HG03439 (cell line): ENCODE measurements around the gene CEP131.

Experiments used
- ATAC-seq: cut with Tn5 transposase; IDR thresholded peaks from one replicate; pipeline ENCODE4 v1.9.1; 2021; ENCODE audit warnings: mild to moderate bottlenecking, moderate library complexity; ENCODE audit not compliant: unreplicated experiment

CEP131 gene

DNA sequence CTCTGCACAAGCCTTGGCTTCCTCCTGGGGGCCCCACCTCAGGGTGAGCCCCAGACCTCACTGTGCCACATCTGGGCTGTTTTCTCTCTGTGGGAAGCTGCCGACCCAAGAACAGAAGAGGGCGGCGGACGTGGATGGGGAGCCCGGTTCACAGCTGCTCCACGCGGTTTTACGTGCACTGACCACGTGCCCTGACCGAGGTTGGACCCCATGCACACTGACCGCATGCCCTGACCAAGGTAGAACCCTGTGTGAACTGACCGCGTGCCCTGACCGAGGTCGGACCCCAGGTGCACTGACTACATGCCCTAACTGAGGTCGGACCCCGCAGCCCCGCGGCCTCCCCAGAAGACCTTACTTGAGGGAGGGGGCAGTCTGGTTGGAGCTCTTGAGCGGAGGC is 19.6 kb downstream of the CEP131 start:
- ATAC-seq, result no peak

DNA sequence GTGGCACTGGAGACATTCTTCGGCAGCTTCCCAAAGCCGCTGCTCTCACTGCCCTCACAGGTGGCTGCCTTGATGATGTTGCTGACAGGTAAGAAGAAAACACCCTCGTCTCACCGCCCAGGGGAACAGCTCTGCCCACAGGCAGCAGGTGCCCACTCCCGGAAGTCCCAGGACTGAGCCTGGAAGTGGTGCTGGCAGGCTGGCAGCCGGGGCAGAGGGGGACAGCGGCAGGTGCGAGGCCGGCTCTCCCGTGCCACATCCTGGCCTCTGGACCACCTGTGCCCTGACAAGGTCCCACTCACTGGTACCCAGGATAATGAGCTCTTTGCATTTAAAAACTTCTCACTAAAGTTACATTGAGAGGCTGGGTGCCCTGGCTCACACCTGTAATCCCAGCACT is 20.4 kb downstream of the CEP131 start:
- no peak for ATAC-seq

DNA sequence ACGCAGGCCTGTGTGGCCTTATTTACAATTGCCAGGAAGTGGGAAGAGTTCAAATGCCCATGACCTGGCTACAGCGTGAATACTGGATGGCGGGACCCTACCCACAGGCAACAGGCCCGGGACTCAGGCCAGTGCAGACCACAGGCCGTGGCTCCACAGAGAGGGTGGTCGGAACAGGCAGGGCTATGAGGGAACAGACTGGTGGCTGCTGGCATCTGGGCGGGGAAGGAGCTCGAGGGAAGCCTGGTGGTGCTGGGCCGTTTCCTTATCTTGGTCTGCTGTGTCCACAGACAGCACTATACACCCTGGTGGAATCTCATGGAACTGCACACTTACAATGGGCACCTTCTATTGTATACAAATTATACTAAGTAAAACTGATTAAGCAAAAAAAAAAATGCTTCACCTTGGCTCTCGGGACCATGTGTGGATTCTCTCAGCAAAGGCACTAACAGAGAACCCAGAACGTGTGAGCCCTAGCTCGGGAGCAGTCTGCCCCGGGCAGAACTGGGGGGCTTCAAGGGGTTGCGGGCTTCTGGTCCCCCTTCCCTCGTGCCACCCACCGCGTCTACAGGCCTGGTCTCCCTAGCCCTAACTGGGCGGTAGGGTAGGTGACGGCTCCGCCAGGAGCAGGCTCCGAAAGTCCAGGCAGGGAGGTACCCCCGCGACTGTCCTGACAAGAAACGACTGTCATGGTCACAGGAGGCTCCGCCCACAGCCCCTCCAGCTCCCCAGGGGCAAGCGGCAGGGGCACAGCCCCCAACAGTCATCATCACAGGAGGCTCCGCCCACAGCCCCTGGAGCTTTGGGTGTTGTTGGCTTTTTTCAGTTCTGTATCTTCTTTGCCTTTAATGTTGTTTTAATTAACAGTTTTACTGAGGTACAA is 21.8 kb downstream of the CEP131 start:
- ATAC-seq, result no peak

DNA sequence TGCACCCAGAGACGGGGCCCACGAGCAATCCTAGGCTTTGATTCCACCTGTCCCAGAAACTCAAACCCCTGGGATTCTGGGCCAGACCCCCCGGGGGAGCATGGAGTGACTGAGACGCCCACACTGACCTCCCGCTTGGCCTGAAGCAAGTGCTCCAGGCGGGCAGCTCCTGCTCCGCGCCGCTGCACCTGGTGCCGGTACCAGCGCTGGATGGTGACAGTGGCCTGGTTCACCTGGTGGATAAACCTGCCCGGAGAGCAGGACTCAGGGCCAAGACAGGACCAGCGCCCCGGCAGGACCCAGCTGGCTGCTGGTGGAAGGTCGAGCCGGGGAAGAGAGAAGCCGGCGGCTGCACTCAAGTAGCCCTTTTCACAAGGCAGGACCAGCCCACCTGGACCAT is 22.6 kb downstream of the CEP131 start:
- no peak for ATAC-seq

DNA sequence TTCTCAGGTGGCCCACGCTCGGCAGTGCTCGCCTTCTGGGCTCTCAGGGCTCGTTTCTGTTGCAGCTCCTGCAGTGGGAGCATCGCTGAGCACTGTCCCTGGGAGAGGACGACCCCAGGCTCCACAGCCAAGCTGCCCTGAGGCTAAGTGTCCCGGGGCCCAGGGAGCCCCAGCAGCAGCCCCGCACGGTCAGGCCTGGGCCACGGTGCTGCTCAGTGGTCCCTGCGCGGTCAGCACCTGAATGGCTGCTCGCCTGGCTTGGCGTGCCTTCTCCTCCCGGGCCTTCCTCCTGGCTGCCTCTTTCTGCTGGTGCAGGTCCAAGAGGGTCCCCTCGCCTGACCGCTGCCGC is 23.3 kb downstream of the CEP131 start:
- no peak for ATAC-seq

DNA sequence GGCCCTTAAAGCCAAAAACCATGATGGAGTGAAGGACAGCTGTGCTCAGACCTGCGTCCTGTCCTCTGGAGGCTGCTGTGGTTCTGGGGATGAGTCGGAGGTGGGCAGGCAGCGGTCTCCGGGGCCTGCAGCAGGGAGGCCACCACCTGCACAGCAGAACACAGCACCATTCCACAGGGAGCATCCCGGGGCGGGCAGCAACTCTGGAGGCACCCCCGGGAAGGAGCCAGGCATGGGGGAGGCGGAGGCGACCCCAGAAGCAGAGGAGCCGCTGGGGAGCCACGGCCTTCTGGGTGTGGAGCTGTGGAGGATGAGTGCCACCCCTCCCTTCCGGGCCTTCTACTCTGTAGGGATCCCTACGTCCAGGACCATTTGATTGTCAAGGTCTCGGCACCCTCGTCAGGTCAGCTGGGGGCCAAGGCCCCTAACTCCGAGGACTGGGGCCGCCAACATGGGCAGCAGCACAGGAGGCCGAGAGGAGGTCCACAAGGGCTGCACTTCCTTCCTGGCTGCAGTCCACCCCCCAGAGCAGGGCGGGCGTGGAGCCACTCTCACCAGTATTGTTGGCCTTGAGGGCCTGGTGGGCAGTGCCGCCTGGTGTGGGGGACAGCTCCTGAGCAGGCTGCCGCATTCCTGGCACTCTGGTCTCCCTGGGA is 23.8 kb downstream of the CEP131 start:
- ATAC-seq, result no peak

DNA sequence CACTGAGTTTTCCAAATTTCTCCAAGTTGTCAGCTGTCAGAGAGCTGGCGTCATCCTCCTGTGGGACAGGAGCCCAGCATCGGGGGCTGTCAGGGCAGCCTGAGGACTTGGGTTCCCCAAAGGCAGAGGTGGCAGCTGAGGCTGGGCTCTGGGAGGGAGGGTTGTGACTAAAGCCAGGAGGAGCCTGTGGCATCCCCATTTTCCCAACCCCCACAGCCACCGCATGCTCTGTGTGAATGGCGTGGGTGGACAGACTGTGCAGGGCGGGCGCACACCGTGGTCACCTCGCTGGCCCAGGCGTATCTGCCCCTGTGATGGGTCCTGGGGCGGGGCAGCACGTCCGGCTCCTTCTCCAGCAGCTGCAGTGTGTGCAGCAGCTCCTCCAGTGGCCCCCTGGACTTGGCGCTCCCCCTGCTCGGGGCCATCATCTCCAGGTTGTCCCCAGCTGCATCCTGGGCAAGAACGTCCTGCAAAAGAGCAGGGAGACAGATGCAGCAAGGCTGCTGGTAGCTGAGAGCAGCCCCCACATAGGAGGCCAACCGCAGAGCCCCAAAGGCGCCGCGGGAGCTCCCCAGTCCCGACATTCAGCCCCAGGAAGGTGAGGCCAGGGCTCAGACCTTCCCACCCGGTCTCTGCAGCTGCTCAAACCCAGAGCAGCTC is 24.8 kb downstream of the CEP131 start:
- no peak for ATAC-seq

DNA sequence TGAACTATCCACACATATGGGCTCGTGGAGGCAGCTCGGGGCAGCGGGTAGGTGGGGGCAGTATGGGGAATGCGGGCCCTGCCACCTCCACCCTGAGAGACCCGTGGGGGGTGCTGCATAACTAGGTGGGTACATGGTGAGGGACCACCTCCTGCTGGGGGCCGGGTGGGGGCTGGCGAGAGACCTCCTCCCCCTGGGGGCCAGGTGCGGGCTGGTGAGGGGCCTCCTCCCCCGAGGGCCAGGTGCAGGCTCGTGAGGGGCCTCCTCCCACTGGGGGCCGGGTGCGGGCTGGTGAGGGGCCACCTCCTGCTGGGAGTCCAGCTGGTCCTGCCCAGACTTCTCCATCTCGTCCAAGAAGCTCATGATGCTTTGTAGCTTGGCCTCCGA is 25.4 kb downstream of the CEP131 start:
- no peak for ATAC-seq

DNA sequence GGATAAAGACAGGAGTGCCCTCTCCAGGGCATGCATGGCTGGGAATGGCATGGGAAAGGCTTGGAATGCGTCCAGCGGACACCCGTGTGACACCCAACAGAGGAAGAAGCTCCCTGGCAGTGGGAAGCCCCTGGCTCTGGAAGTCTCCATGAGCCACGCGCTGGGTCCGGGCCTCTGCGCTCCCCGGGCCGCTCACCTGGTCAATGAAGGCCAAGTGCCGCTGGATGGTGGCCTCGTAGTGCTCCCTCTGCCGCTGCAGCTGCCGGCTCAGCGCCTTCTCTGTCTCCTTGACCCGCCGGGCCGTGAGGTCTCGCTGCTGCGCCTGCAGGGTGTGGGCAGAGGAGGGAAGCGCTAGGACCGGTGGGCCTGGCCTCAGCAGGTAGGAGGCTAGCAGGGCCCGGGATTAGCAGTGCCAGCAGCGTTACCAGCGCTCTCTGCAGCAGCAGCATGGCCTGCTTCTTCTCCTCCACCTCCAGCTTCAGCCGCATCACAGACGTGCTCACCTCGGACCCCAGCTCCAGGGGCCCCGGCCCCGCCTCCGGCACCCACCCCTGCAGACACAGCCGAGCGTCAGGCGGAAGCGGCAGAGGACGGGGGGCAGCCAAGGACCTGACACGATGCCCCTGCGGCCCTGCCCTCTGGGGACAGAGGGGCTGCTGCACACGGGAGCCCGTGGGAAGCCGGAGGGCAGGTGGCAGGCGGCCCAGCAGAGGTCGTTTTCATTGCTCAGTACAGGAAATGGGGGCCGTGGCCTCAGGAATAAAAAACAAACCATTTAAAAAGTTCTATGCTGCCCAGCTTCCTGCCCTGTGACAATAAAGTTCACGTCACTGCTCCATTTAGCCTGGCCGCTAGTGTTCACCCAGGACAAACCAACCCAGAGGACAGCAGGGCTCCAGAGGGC is 26.0 kb downstream of the CEP131 start:
- ATAC-seq, result no peak

DNA sequence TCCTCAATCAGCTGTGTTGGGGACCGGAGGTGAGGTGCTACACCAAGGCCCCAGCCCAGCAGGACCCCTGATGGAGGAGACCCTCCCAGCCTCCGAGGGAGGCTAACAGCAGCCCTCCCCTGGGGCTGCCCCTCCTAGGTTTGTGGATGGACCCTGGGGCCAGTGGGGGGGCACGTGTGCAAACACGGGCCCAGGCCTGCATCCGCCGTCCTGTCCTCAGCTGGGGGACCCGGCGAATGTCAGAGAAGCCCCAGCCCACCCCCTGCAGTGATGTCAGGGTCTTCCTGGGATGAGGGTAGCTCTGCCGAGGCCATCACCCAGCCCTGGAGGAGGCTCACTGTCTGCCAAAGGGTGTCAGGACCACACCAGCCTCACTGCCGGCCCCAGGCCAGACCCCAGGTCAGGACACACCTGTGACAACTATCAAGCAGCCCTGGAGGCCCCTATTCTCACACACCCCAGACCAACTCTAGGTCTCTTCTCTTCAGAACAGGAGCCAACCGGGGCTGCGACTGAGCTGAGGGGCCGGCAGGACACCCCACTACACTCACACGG is 26.7 kb downstream of the CEP131 start:
- ATAC-seq, result no peak

DNA sequence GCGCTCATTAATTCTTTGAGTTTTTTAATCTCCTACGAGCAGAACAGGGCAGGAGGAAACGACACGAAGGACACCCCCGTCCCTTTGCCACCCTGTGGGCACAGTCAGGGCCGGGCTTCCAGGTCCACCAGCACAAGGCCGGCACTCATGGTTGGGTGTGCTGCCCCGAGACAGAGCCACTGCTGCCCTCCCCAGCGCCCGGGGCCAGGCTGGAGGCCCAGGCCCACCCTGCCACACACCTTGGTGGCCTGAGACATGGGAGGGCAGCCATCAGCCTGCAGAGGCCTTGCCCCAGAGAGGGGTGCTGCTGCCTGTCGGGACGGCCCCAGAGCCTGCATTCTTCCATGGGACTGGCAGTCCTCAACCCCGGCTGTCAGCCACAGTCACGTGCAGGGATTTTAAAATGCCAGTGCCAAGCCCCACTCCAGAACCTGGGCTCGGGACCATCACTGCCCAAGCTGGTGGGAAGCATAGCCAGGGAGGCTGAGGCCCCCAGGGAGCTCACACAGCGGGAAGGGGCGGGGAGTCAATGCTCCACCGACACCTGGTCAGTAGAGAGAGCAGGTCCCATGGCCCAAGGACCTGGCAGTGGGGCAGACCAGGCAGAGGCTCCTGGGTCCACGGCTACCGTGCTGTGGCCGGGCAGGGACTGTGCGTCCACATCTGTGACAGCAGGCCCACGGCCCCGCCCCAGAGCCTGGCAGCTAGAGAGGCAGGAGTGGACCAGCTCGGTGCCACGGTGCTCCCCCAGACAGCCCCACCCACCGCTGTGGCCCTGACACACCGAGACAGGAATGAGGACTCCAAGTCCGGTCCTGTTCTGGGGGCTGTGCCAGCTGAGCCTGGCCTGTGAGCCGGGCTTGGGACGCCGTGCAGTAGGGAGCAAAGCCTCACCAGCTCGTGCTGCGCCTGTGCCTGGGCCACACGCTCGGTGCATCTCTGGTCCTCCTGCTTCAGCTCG is 27.5 kb downstream of the CEP131 start:
- ATAC-seq, result no peak

DNA sequence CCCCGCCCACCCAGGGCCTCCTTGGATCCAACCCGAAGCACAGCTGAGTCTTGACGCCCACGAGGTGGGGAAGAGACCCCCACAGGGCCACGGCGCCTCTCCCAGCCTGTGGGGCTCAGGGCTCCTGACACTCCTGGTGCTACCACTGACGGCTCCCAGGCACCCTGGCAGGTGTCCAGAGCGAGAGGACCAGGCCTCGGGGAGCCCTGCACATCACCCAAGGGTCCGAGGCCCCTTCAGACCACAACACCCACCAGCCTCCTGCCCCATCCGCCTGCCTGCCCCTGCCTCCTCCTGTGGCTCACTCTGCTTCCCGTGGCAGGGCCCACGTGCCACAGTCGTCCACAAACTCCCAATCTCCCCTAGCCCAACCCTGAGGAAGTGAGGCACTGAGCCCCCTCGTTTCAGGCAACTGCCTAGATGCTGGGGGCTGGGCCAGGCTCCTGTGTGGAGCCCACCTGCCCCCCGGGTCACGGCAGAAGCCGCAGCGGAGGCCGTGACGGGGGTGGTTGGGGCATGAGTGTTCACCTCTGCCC is 28.5 kb downstream of the CEP131 start:
- ATAC-seq, result no peak

DNA sequence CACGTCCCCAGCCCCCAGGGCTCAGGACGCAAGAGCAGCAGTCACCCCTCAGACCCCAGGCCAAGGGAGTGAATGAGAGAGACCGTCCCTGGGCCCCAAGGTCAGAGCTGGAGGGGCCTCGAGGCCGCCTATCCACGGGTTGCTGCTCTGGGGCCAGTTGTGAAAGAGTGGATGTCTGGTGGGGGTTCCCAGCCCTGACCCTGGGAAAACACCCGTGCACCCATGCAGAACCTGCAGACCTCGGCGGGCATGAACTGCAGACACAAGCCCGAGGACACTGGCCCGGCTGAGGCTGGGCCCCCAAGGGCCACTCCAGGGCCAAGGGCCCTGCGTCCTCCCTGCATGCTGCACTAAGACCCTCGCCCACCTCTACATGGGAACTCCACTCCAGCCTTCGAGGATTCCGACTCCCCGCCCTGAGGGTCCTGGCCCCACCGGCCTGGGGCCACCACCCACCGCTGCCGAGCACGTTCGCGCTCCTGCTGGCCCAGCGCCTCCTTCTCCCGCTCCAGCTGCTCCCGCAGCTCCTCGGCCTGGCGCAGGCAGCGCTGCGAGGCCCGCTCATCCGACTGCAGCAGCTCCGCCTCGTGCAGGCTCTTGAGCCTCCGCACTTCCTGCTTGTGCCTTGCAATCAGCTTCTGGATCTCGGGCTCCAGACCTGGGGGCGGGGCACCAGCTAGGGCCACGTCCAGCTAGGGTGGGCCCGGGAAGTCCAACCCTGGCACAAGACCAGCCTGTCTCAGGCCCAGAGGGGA is 29.1 kb downstream of the CEP131 start:
- no peak for ATAC-seq

DNA sequence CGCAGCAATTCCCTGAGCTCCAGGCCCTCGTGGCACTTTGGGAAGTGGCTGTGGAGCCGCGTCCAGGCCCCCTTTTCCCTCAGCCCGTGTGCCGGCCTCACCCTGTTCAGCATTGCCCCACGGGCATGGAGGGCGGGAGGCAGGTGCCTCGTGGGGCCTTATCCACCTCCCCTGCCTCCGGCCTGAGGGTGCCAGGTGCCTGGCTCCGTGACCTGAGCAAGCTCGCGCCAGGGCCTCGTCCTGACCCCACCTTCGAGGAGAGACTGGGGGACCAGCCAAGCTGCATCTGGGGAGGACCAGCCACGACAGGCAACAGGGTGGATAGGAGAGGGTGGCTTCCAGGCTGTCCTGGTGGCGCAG is 29.7 kb downstream of the CEP131 start:
- ATAC-seq, result no peak

DNA sequence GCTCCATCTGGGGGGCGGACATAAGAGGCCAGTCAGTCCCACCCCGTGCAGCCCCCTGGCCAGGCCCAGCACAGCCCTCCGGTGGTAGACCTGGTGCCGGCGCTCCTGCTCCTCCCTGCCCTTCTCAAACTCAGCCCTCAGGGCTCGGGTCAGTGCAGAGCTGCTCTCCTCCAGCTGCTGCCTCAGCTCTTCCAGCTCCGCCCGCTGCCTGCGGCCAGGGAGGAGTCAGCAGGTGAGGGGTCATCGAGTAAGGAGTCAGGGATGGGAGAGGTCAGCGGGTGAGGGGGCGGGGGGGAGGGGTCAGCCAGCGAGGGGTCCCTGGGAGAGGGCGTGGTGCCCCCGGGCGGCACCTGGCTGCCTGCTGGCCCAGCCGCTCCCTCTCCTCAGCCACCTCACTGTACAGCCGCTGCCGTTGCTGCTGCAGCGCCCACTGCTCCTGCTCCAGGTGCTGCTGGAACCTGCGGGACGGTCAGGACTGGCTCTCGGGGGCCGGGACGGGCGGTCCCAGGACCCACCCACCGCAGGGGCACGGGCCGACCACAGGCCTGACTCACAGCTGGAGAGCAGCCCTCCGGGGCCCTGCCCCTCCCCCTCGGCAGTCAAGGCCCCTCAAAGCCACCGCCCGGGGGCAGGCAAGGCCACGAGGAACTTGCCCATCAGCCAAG is 30.2 kb downstream of the CEP131 start:
- no peak for ATAC-seq

DNA sequence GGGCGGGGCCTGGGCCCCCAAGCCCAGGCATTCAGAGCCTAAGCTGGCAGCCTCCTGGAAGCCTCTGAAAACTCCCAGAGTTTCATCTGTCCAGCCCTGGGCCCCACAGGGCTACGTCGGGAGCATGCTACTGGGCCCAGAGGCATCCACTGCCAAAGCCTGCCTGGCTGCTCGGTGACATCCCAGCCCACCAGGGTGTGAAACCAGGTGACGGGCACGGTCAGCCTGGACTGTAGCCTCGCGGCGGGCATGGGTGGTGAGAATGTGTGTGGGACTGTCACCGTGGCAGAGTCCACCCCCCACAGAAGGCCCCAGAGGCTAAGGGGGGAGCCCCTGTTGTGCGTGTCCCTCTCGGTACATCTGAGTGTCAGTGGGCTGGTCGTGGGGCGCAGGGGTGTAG is 31.1 kb downstream of the CEP131 start:
- ATAC-seq, result no peak

DNA sequence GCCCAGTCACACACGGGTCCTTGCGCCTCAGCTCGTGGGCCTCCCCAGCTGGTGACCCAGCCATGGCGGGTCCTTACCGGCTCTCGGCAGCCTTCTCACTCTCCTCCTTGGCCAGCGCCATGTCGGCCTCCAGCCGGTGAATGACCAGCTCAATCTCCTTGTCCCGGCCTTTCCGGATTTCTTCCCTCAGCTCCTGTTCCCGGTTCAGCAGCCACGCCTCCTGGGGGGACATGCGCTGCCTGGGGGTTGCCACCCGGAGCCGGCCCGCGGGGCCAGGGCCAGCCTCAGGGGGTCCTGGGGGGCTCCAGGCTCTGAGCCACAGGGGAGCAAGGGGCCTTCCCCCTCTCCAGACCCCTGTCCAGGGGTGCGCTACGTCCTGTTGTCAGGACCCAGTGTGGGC is 31.6 kb downstream of the CEP131 start:
- ATAC-seq, result no peak

DNA sequence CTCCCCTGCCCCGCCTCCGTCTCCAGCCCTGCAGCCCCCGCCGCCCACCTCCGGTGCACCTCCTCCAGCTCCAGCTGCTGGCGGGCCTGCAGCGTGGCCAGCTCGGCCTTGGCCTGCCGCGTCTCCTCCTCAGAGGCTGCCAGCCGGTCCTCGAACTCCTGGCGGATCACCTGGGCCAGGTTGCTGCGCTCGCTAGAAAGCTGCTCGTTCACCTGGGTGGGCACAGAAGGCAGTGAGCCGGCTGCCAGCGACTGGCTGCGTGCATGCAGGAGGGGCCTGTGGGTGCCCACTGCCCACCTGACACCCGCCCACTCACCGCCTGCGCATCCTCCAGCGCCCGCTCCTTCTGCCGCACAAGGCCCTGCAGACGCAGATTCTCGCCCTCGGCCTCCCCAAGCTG is 32.2 kb downstream of the CEP131 start:
- no peak for ATAC-seq
